ENCODE results near the gene MYO10. TPM values are rescaled to one million over a fixed set of nuclear protein-coding genes. Genes with fewer than 3 reads are reported as not detected.
"Not testable (repeated sequence)": the region's sequence is repeated elsewhere in the genome, so short reads cannot be mapped to it uniquely, and the experiment has no call there.

The MYO10 gene
- total RNA-seq, 1 experiment from 2014 or later: 44.0 TPM

DNA sequence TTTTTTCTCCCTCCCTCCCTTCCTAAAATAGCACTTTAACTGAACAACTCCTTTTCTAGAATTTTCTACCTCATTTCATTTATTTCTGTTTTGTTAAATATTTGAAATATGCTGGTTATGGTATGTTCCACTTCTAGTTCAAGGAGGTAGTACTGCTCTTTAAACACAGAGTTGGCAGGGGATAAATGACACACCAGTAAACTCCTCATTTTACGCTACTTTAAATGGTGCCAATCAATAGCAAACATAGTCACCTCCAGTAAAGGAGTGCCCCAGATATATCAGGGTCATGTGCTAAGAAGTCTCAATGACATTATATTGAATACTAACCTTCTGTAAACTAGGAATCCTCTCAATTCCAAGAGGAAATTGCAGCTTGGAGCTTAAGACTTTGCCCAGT, 56.9 kb downstream of the MYO10 start:
- in situ Hi-C loops (cut with HindIII; ENCODE audit: low pct_unique_long_range_greater_than_20kb, low sequenced_read_pairs): no loop called here

DNA sequence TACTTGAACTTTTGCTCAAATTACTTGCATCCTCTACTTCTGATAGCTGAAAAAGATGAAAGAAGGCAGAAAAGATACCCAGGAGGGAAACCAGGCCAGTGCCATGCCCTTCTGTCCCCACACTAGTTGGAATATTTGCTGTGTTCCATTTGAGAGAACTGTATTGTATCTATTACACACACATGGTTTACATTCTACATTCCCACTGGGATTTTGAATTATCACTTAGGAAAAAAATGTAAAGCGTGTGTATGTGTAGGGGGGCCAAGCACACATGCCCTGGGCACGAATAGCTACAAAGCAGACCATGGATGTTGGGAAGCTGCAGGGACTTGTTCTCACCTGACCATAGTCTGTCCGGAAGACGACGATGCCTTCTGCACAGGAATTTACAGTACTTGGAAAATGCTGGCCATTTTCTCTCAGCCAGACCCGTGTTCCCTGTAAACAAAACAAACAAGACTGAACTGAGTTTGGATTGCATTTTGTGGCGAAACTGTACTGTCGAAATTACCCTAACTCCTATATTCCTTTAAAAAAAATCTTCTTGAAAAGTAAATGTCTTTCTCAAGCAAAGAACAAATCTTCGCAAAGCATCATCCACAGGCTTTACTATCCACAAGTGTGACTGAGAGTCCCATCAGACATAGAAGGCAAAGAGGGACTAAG, 58.7 kb downstream of the MYO10 start:
- in situ Hi-C loops (cut with HindIII; ENCODE audit: low pct_unique_long_range_greater_than_20kb, low sequenced_read_pairs): no loop called here
- DNase-seq (ENCODE audit: low read depth): no peak

More for the DNA sequence above, 56.9 kb downstream of the MYO10 start:
- DNase-seq (ENCODE audit: low read depth): no peak

DNA sequence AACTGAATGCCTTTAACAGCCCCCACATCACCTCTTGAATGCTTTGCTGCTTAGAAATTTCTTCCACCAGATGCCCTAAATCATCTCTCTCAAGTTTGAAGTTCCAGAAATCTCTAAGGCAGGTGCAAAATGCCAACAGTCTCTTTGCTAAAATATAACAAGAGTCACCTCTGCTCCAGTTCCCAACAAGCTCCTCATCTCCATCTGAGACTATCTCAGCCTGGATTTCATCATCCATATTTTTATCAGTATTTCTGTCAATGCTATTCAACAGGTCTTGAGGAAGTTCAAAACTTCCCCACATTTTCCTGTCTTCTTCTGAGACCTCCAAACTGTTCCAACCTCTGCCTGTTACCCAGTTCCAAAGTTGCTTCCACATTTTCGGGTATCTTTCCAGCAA, 61.7 kb downstream of the MYO10 start:
- in situ Hi-C loops (cut with HindIII; ENCODE audit: low pct_unique_long_range_greater_than_20kb, low sequenced_read_pairs); DNase-seq (ENCODE audit: low read depth): not testable (repeated sequence)

DNA sequence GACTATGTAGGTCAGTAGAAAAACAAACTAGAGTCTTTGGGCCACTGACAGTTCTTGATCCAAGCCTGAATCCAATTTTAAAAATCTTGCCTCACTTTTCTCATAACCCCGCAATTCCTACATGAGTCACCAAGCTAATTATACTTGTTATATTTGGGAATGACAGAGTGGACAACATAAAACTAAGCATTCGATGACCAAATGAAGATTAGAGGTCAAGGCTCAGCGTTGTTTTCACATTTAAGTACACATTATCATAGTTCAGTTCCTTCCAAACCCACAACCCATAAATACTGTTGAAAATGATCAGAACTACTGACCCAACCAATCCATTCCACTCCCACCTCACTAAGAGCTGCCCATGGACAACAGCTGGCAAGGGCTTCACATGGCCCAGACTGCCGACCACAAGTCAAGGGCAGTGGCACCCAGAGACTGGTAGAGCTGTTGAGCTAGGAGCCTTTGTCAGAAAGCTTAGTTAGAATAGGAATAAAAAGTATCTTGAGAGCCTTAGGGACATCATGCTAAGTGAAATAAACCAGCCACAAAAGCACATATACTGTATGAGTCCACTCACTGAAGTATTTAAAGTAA, 64.2 kb downstream of the MYO10 start:
- DNase-seq (ENCODE audit: low read depth): no peak

DNA sequence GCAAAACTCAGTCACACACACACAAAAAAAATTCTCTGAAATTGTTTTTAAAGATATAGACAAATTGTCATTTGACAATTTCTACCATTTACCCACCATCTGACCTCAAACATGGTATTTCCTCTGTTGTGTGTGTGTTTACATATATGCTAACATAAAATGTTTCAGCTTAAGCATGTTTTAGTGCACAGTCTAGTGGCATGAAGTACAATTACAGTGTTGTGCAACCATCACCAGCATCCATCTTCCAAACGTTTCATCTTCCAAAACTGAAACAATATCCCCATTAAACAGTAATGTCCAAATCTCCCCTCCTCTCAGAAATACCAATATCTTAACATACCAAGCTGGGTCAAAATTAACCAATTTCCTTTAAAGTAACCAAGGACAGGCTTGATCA, 65.2 kb downstream of the MYO10 start:
- in situ Hi-C loops (cut with HindIII; ENCODE audit: low pct_unique_long_range_greater_than_20kb, low sequenced_read_pairs): no loop called here
- no peak for DNase-seq (ENCODE audit: low read depth)

More for the DNA sequence above, 64.2 kb downstream of the MYO10 start:
- in situ Hi-C loops (cut with HindIII; ENCODE audit: low pct_unique_long_range_greater_than_20kb, low sequenced_read_pairs): no loop called here

DNA sequence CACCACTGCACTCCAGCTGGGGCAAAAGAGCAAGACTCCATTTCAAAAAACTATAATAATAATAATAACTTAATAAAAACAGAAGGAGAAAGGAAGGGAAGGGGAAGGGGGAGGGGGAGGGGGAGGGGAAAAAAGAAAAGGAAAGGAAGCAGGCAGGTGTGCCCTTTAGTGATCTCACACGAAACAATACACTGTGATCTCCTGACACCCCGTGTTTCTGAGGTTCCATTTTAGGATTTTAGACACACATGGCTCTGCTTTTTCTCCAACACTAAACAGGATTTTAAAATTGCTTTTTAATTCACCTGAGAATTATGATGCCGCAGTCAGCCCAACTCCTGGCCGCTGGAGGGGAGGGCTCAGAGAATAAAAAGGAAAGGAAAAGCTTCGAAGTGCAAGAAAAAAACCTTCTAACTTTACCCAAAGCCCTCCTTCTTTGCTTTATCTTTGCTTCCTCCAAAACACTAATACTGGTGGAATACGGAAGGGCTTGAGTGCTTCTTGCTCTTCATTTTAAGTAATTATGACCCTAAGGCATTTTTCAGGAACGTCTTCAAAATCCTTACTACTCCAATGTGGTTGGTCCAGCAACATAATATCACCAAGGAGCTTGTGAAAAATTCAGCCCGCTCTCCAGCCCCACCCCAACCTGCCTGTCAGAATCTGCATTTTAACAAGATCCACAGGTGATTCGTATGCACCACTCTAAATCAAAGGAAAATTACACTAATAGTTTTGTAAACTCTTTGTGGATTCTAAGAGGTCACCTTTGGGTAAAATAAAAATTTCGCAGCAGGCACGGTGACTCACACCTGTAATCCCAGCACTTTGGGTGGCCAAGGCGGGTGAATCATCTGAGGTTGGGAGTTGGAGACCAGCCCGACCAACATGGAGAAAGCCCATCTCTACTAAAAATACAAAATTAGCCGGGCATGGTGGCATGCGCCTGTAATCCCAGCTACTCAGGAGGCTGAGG, 66.0 kb downstream of the MYO10 start:
- in situ Hi-C loops (cut with HindIII; ENCODE audit: low pct_unique_long_range_greater_than_20kb, low sequenced_read_pairs): no loop called here
- DNase-seq (ENCODE audit: low read depth): peak; percentile 28

DNA sequence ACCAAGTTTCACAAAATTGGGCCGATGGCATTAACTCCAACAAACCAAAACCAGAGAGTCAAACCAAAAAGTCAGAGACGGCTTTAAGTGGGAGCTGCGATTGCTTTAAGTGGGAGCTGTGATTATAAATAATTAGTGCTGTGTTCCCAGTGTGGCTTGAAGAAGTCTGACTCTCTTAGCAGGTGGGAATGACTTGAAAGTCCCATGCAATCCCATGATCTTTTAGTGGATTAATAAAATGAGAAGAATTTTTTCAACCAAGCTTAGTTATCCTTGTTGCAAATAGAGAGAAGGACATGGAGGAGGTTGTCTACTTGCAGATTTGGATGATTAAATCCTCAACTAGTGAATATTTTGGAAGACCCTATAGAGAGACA, 68.5 kb downstream of the MYO10 start:
- in situ Hi-C loops (cut with HindIII; ENCODE audit: low pct_unique_long_range_greater_than_20kb, low sequenced_read_pairs): no loop called here
- no peak for DNase-seq (ENCODE audit: low read depth)

DNA sequence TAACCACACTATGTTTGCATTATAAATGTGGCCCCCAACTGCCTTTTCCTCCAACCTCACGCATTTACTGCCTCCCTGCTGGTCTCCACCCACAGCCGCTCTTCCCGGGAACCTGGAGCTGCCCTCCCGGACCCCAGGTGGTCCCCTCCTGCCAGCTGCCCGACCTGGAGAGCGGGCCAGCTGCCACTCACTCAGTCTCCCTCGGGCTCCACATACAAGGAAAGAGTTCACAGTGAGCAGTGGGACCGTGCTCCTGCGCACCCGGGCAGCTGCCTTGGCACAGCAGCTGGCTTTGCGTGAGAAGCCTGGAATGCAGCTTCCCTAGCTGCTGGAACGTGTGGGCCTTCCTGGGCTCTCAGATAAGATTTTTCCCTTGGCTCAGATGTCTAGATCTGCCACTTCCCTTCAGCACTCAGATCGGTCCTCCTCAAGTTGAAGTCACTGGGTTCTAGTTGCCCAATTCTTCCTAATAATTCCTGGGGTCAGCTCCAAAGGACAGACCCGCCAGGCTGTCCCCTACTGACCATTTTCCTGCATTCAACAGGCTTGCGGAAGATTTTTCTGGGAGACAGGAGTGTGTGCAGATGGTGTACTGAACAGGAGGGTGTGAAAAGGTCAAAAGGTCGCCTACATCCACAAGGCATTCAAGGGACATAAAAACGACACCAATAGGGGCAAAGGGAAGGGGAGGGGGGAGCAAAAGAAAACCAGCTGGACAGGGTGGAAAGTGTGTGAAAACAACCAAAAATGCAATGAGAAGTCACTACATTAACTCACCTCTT, 69.1 kb downstream of the MYO10 start:
- in situ Hi-C loops (cut with HindIII; ENCODE audit: low pct_unique_long_range_greater_than_20kb, low sequenced_read_pairs): no loop called here
- no peak for DNase-seq (ENCODE audit: low read depth)

DNA sequence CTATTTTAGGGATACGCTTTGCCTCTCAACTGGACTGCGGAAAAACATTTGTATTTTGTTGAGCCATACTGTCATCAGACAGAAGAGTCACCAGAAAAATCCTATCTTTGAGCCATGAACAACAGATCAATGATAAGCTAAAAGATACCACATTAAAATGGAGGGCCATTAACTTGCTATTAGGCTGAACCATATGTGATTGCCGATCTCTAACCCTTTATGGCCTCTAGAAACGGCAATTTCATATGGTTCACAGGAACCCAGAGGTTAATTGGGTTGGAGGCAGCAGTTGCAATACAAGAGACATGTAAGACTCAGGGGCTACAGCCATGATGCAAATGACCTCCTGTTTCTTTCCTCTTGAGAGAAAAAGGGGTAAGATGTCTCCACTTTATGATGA, 69.8 kb downstream of the MYO10 start:
- in situ Hi-C loops (cut with HindIII; ENCODE audit: low pct_unique_long_range_greater_than_20kb, low sequenced_read_pairs): no loop called here
- no peak for DNase-seq (ENCODE audit: low read depth)

DNA sequence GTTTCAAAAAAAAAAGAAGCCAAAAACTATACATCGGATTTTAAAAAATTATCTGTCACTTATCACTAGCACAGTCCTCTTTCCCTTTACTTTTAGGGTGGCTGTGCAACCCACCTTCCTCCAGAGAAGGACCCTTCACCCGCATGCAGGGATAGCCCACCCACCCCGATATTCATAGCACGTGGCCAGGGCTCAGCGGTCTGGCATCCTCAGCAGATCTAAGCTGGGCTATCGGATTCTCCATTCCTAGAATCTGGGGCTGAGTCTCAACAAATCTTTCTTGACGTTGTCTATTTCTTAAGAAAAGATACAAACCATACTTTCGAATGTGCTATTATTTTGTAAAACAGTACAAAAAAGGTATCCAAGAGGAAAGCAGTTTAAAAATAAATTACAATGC, 70.9 kb downstream of the MYO10 start:
- no peak for DNase-seq (ENCODE audit: low read depth)
- in situ Hi-C loops (cut with HindIII; ENCODE audit: low pct_unique_long_range_greater_than_20kb, low sequenced_read_pairs): no loop called here

DNA sequence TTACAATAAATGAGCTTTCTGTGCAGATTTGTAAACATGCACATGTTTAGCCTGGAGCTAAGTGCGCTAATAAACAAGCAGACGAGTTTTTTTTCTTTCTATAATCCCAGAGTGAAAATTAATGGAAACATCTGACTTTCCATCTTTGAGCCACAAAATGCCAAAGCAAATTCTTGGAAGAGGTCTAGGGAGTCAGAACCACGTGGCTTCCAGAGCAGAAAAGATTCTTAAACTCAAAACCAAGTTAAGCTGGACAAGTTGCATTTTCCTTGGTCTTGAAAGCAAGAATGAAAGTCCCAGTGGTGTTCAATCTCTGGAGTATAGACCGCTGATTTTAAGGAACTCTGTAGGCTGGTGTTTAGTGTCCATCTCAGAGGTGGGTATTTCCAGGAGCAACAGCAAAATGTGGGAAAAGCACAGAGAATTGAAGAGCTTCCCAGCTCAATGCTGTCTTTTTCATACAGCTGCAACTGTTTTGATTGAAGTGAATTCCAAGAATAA, 71.4 kb downstream of the MYO10 start:
- DNase-seq (ENCODE audit: low read depth): no peak

DNA sequence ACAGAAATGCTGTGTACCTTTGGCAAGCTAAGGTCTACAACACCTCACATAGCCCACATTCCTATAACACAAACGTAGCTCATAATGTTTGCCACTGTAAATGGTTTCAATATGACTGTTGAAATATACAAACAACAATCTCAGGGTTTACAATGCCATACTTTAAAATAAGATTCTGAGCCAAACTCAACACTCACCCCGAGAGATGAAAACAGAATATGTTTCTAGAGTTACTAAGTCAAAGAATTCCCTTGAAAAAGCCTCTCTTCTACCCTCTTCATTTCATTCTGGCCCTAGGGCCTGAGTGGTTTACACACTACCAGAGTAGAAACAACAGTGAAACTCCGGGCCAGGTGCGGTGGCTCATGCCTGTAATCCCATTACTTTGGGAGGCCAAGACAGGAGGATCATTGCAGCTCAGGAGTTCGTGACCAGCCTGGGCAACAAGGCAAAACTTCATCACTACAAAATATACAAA, 72.6 kb downstream of the MYO10 start:
- in situ Hi-C loops (cut with HindIII; ENCODE audit: low pct_unique_long_range_greater_than_20kb, low sequenced_read_pairs): no loop called here
- no peak for DNase-seq (ENCODE audit: low read depth)

More for the DNA sequence above, 71.4 kb downstream of the MYO10 start:
- in situ Hi-C loops (cut with HindIII; ENCODE audit: low pct_unique_long_range_greater_than_20kb, low sequenced_read_pairs): no loop called here

DNA sequence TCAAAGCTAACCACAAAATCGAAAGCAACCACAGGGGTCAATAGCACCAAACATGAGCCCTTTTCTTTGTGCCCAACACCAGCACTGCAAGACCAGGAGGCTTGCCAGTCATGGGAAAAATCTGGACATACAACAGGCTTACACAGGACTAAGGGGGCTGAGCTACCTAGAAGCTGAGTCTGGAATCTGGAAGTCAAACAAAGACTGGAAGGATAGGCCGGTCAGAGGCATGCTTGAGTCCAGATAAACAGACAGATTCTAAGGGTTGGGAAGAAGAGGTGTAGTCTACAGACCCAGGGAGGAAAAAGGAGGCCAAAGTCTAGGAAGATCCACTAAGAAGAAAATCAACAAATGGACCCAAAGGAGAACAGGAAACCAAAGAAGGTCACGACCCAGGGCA, 73.3 kb downstream of the MYO10 start:
- in situ Hi-C loops (cut with HindIII; ENCODE audit: low pct_unique_long_range_greater_than_20kb, low sequenced_read_pairs): no loop called here
- no peak for DNase-seq (ENCODE audit: low read depth)

DNA sequence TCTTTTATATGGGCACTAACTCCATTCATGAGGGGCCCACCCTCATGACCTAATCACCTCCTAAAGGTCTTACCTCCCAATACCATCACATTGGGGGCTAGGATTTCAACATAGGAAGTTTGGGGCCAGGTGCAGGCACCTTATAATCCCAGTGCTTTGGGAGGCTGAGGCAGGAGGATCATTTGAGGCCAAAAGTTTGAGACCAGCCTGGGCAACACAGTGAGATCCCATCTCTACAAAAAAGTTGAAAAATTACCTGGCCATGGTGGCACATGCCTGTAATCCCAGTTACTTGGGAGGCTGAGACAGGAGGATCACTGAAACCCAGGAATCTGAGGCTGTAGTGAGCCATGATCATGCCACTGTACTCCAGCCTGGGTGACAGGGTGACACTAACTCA, 76.7 kb downstream of the MYO10 start:
- DNase-seq (ENCODE audit: low read depth): no peak
- in situ Hi-C loops (cut with HindIII; ENCODE audit: low pct_unique_long_range_greater_than_20kb, low sequenced_read_pairs): no loop called here

DNA sequence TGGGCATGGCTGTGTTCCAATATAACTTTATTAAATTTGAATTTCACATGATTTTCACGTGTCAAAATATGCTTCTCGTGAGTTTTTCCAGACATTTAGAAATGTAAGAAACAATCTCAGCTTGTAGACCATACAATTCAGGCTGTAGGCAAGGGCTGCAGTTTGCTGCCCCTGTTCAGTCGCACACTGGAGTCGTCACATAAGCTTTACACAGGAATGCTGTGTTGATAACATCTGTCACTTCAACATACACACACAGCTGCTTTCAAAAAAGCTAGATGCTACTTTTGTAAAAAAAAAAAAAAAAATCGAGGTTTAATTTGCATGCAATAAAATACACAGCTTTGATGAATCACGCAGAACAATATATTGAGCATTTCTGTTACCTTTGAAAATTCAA, 77.9 kb downstream of the MYO10 start:
- DNase-seq (ENCODE audit: low read depth): no peak
- in situ Hi-C loops (cut with HindIII; ENCODE audit: low pct_unique_long_range_greater_than_20kb, low sequenced_read_pairs): no loop called here

DNA sequence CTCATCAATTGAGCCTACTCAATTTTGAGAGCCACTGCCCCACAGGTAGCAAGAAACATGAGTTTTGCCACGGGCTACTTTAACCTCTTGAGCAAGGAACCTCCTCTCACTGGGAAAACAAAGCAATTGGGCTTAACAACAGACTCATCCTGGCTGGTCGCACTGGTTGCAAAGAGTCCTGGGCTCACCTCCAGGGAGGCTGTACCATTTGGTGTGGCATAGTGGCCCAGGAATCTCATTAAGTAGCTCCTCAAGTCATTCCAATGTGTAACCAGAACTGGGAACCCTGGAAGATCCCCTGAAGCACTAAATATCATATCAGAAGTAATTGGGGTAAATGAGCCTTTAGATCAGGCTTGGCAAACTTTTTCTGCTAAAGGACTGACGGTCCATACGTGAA, 78.5 kb downstream of the MYO10 start:
- in situ Hi-C loops (cut with HindIII; ENCODE audit: low pct_unique_long_range_greater_than_20kb, low sequenced_read_pairs): no loop called here

DNA sequence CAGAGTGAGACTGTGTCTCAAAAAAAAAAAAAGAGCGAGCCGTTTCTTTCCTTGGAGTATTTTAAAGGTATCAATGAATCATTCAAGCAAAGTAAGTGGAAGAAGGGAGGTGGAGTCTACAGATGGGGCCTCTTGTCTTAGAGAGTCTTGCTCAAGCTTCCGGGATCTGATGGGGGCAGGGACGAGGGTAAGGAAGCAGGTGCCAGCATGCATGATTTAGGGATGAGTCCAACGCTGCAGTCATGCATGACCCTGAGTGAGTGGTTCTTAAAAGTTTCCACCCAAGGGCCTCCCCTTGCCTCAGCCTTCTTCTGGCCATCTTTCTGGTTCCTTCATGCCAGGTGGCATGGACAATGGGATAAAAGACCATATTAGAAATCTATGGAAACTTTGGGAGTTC, 79.6 kb downstream of the MYO10 start:
- in situ Hi-C loops (cut with HindIII; ENCODE audit: low pct_unique_long_range_greater_than_20kb, low sequenced_read_pairs): no loop called here
- DNase-seq (ENCODE audit: low read depth): peak; percentile 66

More for the DNA sequence above, 78.5 kb downstream of the MYO10 start:
- no peak for DNase-seq (ENCODE audit: low read depth)

DNA sequence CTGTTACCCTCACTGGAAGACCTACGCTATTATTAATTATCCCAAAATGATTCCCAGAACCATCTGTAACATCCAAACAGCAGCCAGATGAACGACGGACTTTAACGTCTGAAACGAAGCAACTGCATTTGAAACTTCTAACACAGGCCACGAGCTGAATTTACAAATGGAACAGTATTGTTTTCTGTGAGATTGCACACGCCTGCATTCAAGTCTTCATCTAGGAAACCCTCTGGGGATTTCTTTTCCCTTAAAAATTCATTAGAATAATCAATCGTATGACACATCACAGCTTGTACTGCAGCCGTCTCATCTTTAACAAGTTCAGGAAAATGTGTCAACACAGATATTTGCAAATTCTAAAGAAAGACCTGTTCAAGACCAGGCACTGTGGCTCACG, 80.2 kb downstream of the MYO10 start:
- DNase-seq (ENCODE audit: low read depth): no peak
- in situ Hi-C loops (cut with HindIII; ENCODE audit: low pct_unique_long_range_greater_than_20kb, low sequenced_read_pairs): no loop called here
